Measurements from ENCODE around the gene SCYGR3. TPM values are rescaled to one million over a fixed set of nuclear protein-coding genes. Genes with fewer than 3 reads are reported as not detected.
"Not testable (repeated sequence)": the region's sequence is repeated elsewhere in the genome, so short reads cannot be mapped to it uniquely, and the experiment has no call there.

Gene SCYGR3
- total RNA-seq, 2 donors from 2014 or later, result not detected

DNA sequence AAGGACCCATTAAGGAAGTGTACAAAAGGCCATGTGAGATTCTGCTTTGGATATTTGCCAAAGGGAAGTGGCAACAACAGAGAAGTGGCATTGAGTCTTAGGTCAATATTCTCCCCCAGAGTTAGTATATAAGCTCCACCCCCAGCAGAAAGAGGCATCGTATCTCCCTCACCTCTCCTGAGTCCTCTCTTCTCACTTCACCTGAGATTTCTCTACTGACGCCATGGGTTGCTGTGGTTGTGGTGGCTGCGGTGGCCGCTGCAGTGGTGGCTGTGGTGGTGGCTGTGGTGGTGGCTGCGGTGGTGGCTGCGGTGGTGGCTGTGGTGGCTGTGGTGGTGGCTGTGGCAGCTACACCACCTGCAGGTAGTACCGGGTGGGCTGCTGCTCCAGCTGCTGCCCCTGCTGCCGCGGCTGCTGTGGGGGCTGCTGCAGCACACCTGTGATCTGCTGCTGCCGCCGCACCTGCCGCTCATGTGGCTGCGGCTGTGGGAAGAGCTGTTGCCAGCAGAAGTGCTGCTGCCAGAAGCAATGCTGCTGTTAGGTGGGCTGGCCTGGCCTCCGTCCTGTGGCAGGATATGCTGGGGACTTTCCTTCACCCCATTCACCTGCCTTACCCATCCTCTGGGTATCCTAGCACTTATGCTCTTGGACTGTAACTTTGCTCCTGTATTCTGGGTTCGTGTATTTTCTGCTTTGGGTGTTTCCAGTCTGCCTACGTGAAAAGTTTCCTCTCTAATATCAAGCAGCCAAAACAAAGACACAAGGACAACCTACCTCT is 5.9 kb downstream of the SCYGR3 start:
- no peak overlapping the region for H3K4me3 ChIP-seq
- no peak overlapping the region for H3K9ac ChIP-seq (ENCODE audit: low read depth in 2 of 2, low read length in 2 of 2)
- no peak overlapping the region for H3K27ac ChIP-seq
- intact Hi-C loops (cut with DNase I), result no loop called here
- no peaks in the 10 kb centered on the region for H3K36me3 ChIP-seq
- H3K27me3 ChIP-seq, result no peaks in the 10 kb centered on the region
- H3K9me3 ChIP-seq, result no peaks in the 10 kb centered on the region
- TF ChIP-seq, protein P1, sequence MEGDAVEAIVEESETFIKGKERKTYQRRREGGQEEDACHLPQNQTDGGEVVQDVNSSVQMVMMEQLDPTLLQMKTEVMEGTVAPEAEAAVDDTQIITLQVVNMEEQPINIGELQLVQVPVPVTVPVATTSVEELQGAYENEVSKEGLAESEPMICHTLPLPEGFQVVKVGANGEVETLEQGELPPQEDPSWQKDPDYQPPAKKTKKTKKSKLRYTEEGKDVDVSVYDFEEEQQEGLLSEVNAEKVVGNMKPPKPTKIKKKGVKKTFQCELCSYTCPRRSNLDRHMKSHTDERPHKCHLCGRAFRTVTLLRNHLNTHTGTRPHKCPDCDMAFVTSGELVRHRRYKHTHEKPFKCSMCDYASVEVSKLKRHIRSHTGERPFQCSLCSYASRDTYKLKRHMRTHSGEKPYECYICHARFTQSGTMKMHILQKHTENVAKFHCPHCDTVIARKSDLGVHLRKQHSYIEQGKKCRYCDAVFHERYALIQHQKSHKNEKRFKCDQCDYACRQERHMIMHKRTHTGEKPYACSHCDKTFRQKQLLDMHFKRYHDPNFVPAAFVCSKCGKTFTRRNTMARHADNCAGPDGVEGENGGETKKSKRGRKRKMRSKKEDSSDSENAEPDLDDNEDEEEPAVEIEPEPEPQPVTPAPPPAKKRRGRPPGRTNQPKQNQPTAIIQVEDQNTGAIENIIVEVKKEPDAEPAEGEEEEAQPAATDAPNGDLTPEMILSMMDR (IDR thresholded peaks at IDR 0.05), result no peak
- H3K4me1 ChIP-seq, result no peaks in the 10 kb centered on the region
- no peak for DNase-seq

DNA sequence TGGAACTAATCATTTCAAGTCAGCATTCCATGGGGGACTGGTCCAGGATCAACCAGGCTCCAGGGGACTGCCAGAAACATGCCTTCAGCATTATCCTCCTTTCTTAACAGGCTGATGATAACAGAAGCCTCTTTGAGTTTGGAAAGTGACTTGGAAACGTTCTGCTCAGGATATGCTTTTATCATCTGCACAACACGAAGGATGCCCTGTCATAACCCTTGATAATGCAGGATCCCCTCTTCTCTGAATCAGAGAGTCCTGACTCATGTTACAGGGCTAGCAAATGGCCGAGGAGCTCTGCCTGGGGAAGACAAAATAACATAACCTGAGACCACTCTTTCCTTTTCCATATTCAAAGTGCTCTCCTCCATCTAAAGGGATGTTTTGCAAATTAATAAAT is 6.7 kb downstream of the SCYGR3 start:
- Histone ChIP-seq H3K9me3 (no peaks in the 10 kb centered on the region), H3K36me3 (no peaks in the 10 kb centered on the region), H3K4me1 (no peaks in the 10 kb centered on the region), H3K4me3 (no peak overlapping the region), H3K27me3 (no peaks in the 10 kb centered on the region), H3K27ac (no peak overlapping the region), H3K9ac (ENCODE audit: low read depth in 2 of 2, low read length in 2 of 2) (no peak overlapping the region)
- intact Hi-C loops (cut with DNase I), result no loop called here
- TF ChIP-seq, protein P1 (IDR thresholded peaks at IDR 0.05), result no peak
- DNase-seq, result no peak

DNA sequence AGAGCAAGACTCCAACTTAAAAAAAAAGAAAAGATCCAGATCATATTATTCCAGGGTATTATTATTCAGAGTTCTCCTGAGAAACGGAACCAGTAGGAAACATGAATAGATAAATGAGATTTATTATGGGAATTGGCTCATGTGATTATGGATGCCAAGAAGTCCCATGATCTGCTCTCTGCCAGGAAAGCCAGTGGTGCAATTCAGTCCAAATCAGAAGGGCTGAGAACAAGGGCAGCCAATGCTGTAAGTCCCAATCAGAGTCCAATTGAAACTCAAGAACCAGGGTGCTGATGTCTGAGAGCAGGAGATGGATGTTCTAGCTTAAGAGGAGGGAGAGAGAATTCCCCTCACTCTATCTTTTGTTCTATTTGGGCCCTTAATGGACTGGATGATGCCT is 8.2 kb downstream of the SCYGR3 start:
- Histone ChIP-seq H3K9me3 (no peaks in the 10 kb centered on the region), H3K27ac (no peak overlapping the region), H3K4me3 (no peak overlapping the region), H3K36me3 (no peaks in the 10 kb centered on the region), H3K27me3 (no peaks in the 10 kb centered on the region), H3K9ac (ENCODE audit: low read depth in 2 of 2, low read length in 2 of 2) (no peak overlapping the region), H3K4me1 (no peaks in the 10 kb centered on the region)
- TF ChIP-seq, protein P1 (IDR thresholded peaks at IDR 0.05), result no peak
- intact Hi-C loops (cut with DNase I), result no loop called here
- no peak for DNase-seq

DNA sequence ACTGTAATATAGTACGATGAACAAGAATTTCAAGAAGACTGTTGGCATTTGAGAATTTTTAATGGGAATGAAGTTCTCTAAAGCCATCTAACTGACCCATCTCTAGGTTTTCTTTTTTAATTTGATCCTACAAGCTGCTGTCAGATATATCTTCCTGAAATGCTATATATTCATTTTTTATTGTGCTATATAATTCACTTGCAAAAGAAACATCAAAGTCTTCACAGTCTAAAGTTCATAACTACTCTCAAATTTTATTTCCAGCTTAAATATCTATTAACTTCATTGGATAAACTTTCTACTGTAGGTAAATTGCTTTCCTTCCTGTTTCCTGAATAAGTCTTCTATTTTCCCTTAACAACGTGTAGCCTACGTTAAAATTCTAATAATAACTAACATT is 12.3 kb downstream of the SCYGR3 start:
- DNase-seq, result no peak
- intact Hi-C loops (cut with DNase I), result no loop called here
- TF ChIP-seq, protein P1 (IDR thresholded peaks at IDR 0.05), result no peak
- no peaks in the 10 kb centered on the region for H3K9me3 ChIP-seq
- H3K9ac ChIP-seq (ENCODE audit: low read depth in 2 of 2, low read length in 2 of 2), result no peak overlapping the region
- H3K4me3 ChIP-seq, result no peak overlapping the region
- no peak overlapping the region for H3K27ac ChIP-seq
- no peaks in the 10 kb centered on the region for H3K36me3 ChIP-seq
- no peaks in the 10 kb centered on the region for H3K4me1 ChIP-seq
- H3K27me3 ChIP-seq, result no peaks in the 10 kb centered on the region

DNA sequence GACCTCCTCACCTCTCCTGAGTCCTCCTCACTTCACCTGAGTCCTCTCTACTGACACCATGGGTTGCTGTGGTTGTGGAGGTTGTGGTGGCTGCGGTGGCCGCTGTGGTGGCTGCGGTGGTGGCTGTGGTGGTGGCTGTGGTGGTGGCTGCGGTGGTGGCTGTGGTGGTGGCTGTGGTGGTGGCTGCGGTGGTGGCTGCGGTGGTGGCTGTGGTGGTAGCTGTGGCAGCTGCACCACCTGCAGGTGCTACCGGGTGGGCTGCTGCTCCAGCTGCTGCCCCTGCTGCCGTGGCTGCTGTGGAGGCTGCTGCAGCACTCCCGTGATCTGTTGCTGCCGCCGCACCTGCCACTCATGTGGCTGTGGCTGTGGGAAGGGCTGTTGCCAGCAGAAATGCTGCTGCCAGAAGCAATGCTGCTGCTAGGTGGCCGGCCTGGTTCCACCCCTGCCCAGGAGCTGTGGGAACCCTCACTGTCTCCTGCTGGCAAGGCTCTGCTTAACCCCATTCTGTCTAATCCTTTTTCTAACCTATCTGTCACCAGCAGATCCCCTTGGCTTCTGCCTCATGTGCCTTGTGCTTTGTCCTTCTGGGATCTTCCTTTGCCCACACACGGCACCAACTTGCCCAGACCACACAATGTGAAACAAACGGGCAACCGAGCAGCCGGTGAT is 15.7 kb downstream of the SCYGR3 start, which contains the start of gene SCYGR2:
TSS of gene SCYGR2 (plus strand) at position 59 of the 669 bp plus-strand sequence. CDS start at position 59, 0 bp downstream.
- H3K36me3 ChIP-seq; H3K9ac ChIP-seq (ENCODE audit: low read depth in 2 of 2, low read length in 2 of 2); DNase-seq; intact Hi-C loops (cut with DNase I); H3K4me1 ChIP-seq; H3K27ac ChIP-seq; H3K27me3 ChIP-seq; H3K4me3 ChIP-seq; H3K9me3 ChIP-seq: not testable (repeated sequence)

DNA sequence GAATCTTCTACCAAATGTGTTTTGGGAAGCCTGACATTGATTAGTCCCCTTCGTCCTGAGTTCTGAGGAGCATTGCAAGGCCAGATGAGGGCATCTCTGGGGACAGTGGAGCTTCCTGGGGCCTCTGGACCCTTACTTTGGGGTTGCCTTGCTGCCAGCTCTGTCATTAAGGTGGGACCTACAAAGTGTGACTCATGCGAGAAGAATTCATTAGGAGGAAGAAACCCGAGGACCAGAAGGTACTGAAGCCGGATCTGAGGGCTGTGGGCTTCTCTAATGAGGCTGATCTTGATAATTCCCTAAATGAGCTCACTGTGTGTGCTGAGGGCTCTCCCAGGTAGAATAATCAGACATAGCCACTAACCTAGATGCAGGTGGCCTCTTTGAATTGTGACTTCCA is 16.6 kb downstream of the SCYGR3 start:
- Histone ChIP-seq H3K27ac (no peak overlapping the region), H3K9ac (ENCODE audit: low read depth in 2 of 2, low read length in 2 of 2) (no peak overlapping the region), H3K27me3 (no peaks in the 10 kb centered on the region), H3K36me3 (no peaks in the 10 kb centered on the region), H3K4me3 (no peak overlapping the region), H3K4me1 (no peaks in the 10 kb centered on the region), H3K9me3 (no peaks in the 10 kb centered on the region)
- DNase-seq, result no peak
- TF ChIP-seq, protein P1 (IDR thresholded peaks at IDR 0.05), result no peak
- intact Hi-C loops (cut with DNase I), result no loop called here

Measured in colonic mucosa (tissue), 4 donors.